HG03521 (cell line): ENCODE measurements around the gene SKIC3.

Source experiments
- ATAC-seq: cut with Tn5 transposase; IDR thresholded peaks from one replicate; pipeline ENCODE4 v1.9.1; 2021; ENCODE audit warnings: mild to moderate bottlenecking, moderate library complexity; ENCODE audit not compliant: unreplicated experiment

The SKIC3 gene

DNA sequence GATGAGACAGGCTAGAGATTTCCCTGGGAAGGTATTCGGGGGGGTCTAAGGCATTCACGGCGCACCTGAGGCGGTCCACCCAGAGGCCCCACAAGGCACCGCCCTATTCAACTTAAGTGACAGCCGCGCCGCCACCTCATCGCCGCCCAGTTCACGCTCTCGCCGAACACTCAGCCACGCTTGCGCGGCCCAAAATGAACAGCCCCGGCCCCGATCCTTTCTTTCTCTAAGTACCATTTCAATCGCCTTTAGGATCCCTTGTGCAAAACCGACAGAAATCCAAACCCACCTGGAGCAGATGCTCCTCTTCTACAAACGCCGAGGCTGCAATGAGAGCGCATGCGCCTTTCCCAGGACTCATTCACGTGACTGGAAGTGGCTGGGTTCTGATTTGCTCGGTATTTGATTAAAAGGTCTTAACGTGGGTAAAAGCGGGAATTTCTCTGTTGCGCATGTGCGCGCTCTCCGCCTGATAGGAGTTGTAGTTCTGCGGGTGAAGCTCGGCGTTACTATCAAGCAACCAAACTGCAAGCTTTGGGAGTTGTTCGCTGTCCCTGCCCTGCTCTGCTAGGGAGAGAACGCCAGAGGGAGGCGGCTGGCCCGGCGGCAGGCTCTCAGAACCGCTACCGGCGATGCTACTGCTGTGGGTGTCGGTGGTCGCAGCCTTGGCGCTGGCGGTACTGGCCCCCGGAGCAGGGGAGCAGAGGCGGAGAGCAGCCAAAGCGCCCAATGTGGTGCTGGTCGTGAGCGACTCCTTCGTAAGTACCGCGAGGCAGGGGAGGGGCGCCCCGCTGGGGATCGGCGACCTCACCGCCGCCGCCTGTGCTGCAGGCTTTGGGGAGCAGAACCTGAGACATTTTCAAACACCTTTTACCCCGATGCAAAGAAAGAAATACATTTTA is at the start of gene SKIC3, which contains the start of gene ARSK:
Gene SKIC3 (minus strand): TSS at position 331 of the 902 bp plus-strand sequence. CDS start 7,827 bp downstream, outside the sequence.
Gene ARSK (plus strand): TSS at position 455 of the 902 bp plus-strand sequence. CDS start 178 bp downstream, at position 633.
- ATAC-seq, result peak; percentile 85

GRCh38 chr5:95600557-95600956 is 45.8 kb upstream of the SKIC3 start:
- no peak for ATAC-seq

- ATAC-seq, result no peak
Measured at GRCh38 chr5:95599252-95599651, 44.5 kb upstream of the SKIC3 start.

DNA sequence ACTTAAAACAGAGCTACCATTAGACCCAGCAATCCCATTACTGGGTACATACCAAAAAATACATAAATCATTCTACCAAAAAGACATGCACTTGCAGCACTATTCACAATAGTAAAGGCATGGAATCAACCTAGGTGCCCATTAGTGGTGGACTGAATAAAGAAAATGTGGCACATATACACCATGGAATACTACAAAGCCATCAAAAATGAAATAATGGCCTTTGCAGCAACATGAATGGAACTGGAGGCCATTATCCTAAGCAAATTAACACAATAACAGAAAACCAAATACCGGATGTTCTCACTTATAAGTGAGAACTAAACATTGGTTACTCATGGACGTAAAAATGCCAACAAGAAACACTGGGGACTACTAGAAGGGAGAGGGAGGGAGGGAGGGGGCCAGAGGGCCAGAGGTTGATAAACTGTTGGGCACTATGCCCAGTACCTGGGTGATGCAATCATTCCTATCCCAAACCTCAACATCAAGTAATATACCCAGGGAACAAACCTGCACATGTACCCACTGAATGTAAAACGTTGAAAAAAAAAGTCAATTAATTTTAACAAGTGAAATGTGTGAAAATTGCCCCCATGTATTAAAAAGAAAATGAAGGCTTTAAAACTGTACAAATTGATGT is 40.6 kb upstream of the SKIC3 start:
- ATAC-seq, result no peak

GRCh38 chr5:95591490-95591901 is 36.7 kb upstream of the SKIC3 start:
- ATAC-seq, result no peak

DNA sequence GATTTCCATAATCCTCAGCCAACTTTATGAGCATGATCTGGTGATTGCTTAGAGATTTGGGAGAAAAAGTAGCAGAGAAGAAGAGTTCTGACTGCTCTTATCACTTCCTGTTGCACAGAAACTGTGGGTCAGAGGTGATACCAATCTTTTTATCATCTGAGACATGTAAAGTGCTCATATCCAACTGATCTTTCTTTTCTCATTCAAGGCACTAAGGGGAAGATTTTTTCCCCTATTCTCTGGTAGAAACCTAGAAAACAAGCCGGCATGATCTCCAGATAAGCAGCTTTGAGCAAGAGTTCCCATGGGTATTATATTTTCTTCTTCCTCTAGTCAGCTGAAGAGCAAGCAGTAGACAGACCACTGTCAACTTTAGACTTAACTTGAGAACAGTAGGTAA is 36.1 kb upstream of the SKIC3 start:
- no peak for ATAC-seq

DNA sequence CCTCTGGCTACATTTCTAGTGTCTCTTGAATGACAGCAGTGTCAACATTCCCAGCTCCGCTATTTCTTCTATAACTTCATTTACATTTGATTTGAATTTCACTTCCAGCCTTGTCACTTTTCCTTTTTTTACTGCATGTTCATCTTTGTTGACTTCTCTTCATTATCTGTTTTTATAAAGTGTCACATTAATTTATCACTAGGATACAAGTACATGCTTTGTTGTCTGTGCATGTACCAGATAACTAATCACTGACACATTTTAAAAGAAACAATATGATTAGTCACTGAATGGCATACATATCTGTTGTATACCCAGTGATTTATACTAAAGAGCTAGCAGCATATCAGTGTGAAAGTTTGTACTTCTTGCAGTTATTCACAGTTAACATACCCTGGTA is 29.2 kb upstream of the SKIC3 start:
- ATAC-seq, result no peak

DNA sequence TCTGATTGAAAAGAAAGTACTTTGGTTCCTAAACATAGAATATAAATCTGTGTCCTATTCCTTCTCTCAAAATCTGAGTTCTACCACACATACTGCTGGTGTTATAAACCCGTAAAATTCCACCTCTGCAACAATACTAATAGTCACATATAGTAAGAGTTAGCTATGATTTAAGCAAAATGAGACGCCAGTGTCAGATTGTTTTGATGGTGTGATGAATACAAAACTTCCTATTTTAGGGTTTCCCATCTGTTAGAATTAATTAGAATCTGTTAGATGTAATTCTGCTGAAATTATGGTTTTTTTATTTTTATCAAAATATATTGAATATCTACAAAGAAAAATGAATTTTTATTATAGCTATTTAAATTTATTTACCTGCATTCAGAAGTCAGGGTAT is 26.8 kb upstream of the SKIC3 start:
- no peak for ATAC-seq

- no peak for ATAC-seq
Measured at GRCh38 chr5:95572016-95572415, 17.2 kb upstream of the SKIC3 start.

- no peak for ATAC-seq
Measured at GRCh38 chr5:95565280-95565920, 10.6 kb upstream of the SKIC3 start.

DNA sequence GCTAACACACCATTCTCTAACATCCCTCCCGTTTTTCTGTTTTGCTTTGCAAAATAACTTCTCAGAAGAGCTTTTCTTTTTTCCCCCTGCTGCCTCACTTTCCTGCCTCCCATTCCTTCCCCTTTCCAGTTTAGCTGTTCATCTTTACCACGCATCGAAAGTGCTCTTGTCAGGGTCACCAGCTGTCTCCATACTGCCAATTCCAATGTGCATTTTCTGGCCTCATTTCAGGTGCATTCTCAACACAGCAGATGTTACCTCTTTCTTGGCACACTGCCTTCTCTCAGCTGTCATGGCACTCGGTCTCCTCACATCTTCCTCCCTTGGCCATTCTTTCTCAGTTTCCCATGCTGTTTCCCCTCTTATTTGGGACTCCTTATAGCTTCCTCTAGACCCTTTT is 9.7 kb upstream of the SKIC3 start:
- no peak for ATAC-seq

- ATAC-seq, result no peak
Measured at GRCh38 chr5:95563367-95563766, 8.6 kb upstream of the SKIC3 start.

DNA sequence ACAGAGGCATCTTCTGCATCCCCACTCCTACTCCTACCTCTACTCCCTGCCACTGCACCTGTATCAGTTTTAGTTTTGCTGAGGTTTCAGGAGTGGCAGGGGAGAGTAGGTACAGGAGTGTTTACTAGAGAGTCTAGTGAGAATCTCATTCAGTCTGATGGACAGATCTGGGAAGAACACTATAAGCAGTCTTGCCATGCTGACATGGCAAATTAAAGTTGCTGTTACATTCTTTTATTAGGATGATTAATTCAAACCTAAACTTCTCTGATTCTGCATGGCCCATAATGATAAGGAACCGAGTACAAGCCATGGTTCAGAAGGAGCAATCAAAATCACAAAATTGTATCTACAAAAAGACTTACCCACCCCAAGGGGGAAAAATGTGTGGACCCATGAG is 7.5 kb upstream of the SKIC3 start:
- ATAC-seq, result no peak

DNA sequence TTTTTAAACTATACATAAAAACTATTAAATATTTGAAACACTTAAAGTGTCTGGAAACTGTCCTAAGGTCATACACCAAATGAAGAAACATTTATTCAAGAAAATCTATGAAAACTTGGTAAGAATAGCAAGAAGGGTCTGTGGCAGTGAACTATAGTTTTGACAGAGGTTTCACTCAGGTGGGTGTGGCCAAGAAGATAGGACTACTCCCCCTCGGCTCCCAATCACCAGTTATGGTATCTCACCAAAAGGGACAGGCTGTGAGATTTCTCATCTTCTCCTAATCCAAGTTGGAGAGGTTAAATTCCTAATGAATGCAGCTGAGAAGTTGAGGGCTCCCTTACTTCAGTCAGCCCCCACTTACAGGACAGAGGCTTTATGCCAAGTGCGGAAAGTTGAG is 3.1 kb upstream of the SKIC3 start:
- no peak for ATAC-seq

GRCh38 chr5:95555553-95555952 is 776 bp upstream of the SKIC3 start:
- ATAC-seq, result no peak

- ATAC-seq, result peak; percentile 25
Measured at GRCh38 chr5:95554331-95554646, 488 bp downstream of the SKIC3 start.

GRCh38 chr5:95549030-95549429 is 5.7 kb downstream of the SKIC3 start:
- no peak for ATAC-seq

DNA sequence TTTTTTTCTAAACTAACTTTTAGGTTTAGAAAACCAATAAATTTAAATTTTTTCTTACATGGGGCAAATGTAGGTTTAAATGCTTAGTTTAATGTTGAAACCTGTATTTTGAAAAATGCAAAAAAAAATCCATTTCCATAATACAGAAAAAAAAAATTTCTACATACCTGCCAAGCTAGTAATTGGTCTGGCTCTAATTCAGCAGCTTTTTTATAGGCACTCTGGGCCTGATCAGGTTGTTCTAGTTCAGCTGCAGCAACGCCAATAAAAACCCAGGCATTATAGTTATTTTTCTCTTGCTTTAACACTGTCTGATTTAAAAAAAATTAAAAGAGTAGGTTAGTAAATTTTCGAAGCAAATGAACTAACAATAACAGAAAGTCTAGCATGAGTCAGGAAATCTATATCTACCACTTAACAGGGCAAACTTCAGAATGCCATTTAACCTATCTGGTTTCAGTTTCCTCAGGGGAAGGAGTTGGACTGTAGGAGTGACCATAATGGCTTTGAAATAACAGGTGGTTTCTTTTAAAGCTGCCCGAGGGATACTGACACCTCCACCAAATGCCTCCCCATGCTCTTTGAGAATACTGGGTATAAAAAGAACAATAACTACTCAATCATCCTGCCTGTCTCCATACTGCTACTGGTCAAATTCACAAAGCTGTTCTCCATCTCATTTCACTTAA is 11.6 kb downstream of the SKIC3 start:
- no peak for ATAC-seq

DNA sequence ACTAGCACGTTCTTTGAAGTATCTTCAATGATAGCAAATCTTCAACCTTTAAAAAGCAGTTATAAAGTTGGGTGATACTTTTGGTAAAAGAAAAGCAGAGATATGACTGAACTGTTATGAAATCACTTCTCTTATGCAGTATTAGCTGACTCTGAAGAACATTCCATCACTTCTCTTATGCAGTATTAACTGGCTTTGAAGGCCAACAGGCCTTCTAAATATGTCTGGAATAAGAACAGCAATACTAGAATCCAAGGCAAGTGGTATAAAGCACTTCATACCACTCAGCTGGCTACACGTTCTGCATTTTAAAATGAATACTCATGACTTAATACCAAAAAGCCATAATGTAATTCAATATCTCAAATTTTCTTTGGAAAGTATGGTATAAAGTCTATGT is 17.3 kb downstream of the SKIC3 start:
- no peak for ATAC-seq

- no peak for ATAC-seq
Measured at GRCh38 chr5:95533761-95534160, 21.0 kb downstream of the SKIC3 start.

GRCh38 chr5:95533106-95533505 is 21.7 kb downstream of the SKIC3 start:
- ATAC-seq, result no peak
